Adipose tissue (tissue), 3 donors: ENCODE data around the gene COL13A1. TPM values are rescaled to one million over a fixed set of nuclear protein-coding genes. Genes with fewer than 3 reads are reported as not detected.

Source experiments
- H3K27ac ChIP-seq: one replicate; pipeline ENCODE4 v1.5.1; 2013; ENCODE audit warnings: low read depth, low read length
- WGBS, 3 donors: extraction: QIAGEN DNeasy Blood & Tissue Kit; methylation state at CpG; one replicate each; pipeline ENCODE4 v1.1.7; 2013; 5-methylcytosine and 5-hydroxymethylcytosine counted together
- polyA plus RNA-seq, 3 donors: library from polyadenylated mRNA; stranded (reverse); fragments of 200-250 nt; gene quantifications; one replicate each; pipeline ENCODE4 v1.2.3, GENCODE V29; 2013
- donor health status: healthy with polysubstance abuse.
- donor health status: Bipolar disorder and iron deficiency.
- donor health status: healthy.

The COL13A1 gene
- polyA plus RNA-seq, 3 donors = 0.22 to 0.79 (median 0.49) TPM

- 49 to 55% (median 51%) methylated on average over 12 of the region's 12 CpGs for WGBS, 3 donors
- no peak overlapping the region for H3K27ac ChIP-seq
Observed at GRCh38 chr10:69960988-69961880, 159.5 kb downstream of the COL13A1 start.

DNA sequence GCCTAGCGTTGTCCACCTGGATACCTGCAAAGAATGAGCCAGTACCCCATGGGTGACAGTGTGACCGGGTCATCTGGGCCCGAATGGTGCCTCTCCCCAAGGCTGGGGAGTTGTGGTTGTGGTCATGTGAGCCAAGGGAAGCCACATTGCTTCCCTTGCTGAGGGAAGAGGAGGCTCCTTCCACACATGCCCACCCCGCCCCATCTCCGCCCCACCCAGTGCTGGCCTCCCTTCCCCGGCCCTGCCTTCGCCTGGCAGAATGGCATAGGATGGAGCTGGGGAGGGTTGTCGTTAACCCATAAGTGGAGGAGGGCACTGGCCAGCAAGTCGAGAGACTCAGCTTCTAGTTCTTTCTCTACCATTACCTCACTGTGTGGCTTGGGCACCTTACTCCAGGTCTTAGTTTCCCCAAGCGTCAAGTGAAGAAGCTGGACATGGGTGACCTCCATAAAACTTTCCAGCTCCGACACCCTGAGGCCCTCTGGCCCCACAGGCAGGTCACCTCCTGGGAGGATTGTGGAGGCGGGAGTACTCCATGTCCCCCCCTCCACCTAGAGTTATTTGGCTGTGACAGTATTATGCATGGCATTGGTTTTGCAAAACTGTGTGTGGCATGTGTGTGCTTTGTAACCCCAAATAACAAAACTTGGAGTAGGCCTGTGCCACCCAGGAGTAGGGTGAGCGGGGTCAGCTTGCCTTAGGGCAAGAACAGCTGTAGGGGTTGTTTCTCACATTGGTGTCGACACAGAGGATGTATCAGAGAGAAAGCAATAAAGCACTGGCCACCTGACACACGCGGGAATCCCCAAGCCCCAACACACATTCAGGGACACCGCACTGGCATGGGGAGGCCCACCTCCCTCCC, 160.4 kb downstream of the COL13A1 start:
- WGBS, 3 donors = 73 to 84% (median 83%) methylated on average over 16 to 17 of the region's 17 CpGs
- H3K27ac ChIP-seq = no peak overlapping the region

GRCh38 chr10:69962746-69963135, 161.0 kb downstream of the COL13A1 start:
- WGBS, 3 donors = 70 to 77% (median 74%) methylated on average over 3 of the region's 3 CpGs

GRCh38 chr10:69963178-69963834, 161.6 kb downstream of the COL13A1 start:
- WGBS, 3 donors = 80 to 87% (median 86%) methylated on average over 7 of the region's 7 CpGs
- H3K27ac ChIP-seq = no peak overlapping the region

More at GRCh38 chr10:69962746-69963135, 161.0 kb downstream of the COL13A1 start:
- H3K27ac ChIP-seq = no peak overlapping the region

DNA sequence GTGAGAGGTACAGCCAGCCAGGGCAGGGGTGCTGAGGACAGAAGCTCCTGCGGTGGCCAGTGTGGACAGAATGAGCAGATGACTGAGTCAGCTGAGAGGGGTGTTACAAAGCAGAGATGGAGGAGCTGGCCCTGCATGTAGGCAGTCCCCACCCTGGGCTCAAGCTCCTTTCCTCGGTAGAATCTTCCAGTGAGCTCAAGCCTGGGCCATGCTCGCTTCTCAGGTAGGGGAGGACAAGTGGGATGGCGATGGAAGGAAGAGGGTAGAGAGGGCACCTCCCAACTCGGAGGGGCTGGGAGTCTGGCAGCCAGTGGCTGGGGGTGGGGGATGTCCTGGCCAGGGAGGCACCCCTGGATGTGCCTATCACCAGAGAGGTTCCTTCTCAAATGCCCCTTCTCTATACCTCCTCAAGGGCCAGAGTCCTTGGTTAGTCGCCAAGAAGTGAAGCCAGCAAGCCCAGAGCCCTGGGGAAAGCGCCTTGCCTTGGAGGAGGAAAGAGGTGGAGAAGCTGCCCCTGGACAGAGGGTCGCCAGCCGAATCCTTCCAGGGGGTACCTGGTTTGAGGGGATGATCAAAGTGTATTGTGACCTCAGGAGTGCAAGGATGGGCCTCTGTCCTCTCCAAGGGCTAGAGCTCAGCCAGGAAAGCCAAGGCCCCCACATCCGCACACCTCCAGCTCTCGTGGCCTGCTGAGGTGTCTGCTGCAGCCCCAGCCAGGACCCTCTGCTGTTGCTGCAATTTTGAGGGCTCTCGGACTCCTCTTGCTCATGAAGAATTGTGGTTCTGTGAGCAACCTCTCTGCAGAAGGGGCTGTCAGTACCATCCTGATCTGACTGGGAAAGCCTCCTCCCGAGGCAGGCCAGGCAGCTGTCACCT, 162.4 kb downstream of the COL13A1 start:
- WGBS, 3 donors = 84 to 91% (median 87%) methylated on average over 13 of the region's 13 CpGs
- no peak overlapping the region for H3K27ac ChIP-seq

GRCh38 chr10:69965086-69965485, 163.4 kb downstream of the COL13A1 start:
- 75 to 84% (median 77%) methylated on average over 3 of the region's 3 CpGs for WGBS, 3 donors
- H3K27ac ChIP-seq = no peak overlapping the region

GRCh38 chr10:69965919-69966662, 164.4 kb downstream of the COL13A1 start:
- no peak overlapping the region for H3K27ac ChIP-seq
- 65 to 73% (median 68%) methylated on average over 14 of the region's 14 CpGs for WGBS, 3 donors

- 67 to 84% (median 75%) methylated on average over 3 of the region's 3 CpGs for WGBS, 3 donors
- no peak overlapping the region for H3K27ac ChIP-seq
Observed at GRCh38 chr10:69968830-69969229, 167.1 kb downstream of the COL13A1 start.

DNA sequence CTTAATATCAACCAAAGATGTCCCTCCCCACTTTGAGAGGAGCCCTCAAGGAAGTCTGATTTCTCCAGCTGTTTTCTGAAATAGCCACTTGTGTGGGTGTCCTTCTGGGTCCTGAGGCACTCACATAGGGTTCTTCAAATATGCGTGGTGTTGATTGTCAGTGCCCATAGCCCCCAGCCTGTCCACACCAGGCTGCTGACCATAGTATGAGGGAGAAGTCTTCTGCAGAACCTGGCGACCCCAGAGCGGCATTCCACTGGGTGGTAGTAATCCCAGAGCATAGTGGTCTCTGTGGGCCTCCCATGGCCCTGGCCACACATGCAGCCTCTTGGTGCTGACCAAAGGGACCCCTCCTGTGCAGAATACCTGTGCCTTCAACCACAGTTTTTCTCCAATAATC, 168.3 kb downstream of the COL13A1 start:
- WGBS, 3 donors = 78 to 90% (median 87%) methylated on average over 3 of the region's 3 CpGs
- H3K27ac ChIP-seq = no peak overlapping the region

GRCh38 chr10:69972981-69973397, 171.3 kb downstream of the COL13A1 start:
- WGBS, 3 donors = 86 to 90% (median 90%) methylated on average over 3 of the region's 3 CpGs
- no peak overlapping the region for H3K27ac ChIP-seq

- no peak overlapping the region for H3K27ac ChIP-seq
Observed at GRCh38 chr10:69973678-69974077, 172.0 kb downstream of the COL13A1 start.

DNA sequence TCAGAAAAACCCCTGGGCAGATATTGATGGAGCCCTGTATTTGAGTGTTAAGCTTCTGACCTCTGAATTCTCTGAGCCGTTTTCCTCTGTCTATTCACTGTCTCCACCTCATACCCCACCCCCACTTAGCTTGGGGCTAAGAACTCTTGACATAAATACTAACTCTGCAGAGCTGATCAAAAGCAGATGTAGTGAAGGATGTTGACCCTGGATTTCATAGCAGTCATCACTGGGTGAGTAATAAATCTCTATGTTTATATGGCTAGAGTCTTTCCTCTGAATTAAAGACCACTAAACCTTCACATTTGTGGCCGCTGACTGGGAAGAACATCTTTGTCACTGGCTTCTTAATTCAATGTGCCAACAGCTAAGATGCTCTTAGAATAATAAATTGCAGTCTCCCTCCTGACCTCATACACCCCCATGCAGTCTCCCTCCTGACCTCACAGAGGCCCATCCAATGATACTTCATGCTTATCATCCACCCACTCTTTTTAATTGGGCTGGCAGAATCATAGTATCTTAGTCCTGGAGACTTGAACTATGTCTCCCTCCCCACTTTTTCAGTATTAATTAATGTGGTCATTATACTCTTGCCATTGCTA, 172.9 kb downstream of the COL13A1 start:
- WGBS, 3 donors = 37 to 41% (median 40%) methylated on average over 2 of the region's 2 CpGs
- H3K27ac ChIP-seq = no peak overlapping the region

DNA sequence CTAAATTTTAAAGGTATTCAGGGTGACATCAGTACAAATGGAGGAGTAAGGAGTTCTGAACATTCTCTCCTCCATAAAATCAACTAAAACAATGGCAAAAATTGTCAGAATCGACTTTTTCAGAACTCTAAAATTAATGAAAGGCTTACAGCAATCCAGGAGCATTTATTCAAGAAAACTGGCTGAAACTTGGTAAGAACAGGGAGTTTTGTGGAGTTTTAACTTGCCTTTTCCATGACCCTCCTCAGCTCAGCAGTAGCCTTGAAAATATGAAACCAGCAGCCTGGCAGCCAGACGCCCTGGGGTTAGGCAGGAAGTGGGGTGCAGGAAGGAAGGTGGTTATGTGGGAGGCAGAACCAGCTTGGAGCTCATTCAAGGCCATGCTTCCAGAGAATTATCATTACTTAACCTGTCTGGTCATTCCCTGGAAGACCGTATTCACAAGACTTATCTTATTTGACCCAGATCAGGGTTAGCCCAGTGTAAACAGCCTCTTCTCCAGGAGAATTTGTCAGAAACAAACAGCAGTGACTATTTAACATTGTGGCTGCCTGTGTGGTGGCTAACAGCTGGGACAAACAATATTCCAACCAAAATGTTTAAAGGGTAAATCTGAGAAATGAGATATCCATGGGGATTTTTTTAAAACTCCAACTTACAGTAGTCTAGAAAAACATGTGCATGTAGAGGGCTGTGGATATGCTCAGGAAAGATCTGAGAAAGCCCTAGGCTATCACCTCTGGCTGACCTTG, 175.3 kb downstream of the COL13A1 start:
- no peak overlapping the region for H3K27ac ChIP-seq
- 39 to 52% (median 48%) methylated on average over 3 of the region's 3 CpGs for WGBS, 3 donors

GRCh38 chr10:69979174-69979573, 177.5 kb downstream of the COL13A1 start:
- H3K27ac ChIP-seq = no peak overlapping the region

DNA sequence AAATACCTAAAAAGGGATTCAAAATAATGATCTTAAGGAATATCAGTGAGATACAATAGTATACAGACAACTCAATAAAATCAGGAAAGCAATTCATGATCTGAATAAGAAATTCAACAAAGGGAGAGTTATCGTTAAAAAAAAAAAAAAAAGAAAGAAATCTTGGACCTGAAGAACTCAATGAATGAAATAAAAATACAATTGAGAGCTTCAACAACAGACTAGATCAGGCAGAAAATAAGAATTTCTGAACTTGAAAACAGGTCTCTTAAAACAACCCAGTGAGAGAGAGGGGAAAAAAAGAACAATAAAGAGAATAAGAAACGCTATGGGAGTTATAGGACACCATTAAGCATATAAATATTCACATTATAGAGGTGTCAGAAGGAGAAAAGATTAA, 179.0 kb downstream of the COL13A1 start:
- 83 to 90% (median 85%) methylated on average over 2 of the region's 2 CpGs for WGBS, 3 donors

GRCh38 chr10:69988094-69988493, 186.4 kb downstream of the COL13A1 start:
- no peak overlapping the region for H3K27ac ChIP-seq
- WGBS, 3 donors = 60 to 65% (median 64%) methylated on average over 2 of the region's 2 CpGs

More for the DNA sequence above, 179.0 kb downstream of the COL13A1 start:
- no peak overlapping the region for H3K27ac ChIP-seq
